Coronary artery (tissue), 2 donors: ENCODE measurements around the gene MCTP2.

Source experiments
- DNase-seq: peaks from one replicate; pipeline ENCODE4 v3.0.0-alpha.2; 2017; ENCODE audit warnings: low spot score
- H3K27ac ChIP-seq, 2 donors: fragments of 200-600 bp; sonication (generic); one replicate each; pipeline ENCODE4 v1.5.1; 2016 to 2019
- H3K4me3 ChIP-seq: fragments of 200-600 bp; sonication (generic); 2 replicates; pipeline ENCODE4 v1.5.1; 2016; ENCODE audit warnings: mild to moderate bottlenecking, moderate library complexity
- TF ChIP-seq, protein P1 (sequence below): fragments of 200-600 bp; sonication (generic); IDR thresholded peaks from one replicate; pipeline ENCODE4 v1.5.1; 2019; ENCODE audit warnings: antibody characterized with exemption

MCTP2 gene

DNA sequence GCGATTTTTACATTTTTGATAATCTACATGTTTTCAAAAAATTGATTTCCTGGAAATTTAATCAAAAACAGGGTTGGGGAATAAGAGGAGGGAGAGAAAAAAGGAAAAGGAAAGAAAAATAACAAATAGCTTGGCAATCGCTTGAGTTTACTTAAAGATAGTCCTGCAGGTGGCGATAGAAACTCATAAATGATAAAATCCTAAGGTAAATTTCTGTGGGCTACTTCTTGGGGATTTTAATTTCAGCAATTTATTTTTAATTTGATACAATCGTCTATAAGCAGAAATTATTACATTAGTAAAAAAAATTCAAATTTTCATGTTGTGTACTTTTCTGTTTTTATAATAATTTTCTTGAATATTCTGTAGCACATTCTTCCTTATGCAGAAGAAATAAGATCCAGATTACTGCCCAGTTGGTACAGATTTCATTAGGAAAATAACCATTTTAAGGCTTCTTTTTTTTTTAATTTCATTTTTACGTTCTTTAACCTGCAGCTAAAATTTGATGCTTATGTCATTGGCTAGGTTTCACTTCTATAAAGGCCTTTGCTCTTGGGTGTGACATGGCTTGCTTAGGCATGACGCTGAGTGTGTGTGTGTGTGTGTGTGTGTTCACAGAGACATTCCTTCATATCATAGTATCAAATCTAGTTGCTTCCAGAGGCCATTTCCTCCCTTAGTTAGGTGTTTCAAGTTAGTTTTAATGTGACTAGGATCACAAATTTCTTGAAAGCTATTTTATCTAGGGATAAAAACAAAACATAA is 181.8 kb downstream of the MCTP2 start:
- no peak for DNase-seq
- Histone ChIP-seq H3K4me3 (no peak overlapping the region), H3K27ac (no peak overlapping the region)
- TF ChIP-seq, protein P1, sequence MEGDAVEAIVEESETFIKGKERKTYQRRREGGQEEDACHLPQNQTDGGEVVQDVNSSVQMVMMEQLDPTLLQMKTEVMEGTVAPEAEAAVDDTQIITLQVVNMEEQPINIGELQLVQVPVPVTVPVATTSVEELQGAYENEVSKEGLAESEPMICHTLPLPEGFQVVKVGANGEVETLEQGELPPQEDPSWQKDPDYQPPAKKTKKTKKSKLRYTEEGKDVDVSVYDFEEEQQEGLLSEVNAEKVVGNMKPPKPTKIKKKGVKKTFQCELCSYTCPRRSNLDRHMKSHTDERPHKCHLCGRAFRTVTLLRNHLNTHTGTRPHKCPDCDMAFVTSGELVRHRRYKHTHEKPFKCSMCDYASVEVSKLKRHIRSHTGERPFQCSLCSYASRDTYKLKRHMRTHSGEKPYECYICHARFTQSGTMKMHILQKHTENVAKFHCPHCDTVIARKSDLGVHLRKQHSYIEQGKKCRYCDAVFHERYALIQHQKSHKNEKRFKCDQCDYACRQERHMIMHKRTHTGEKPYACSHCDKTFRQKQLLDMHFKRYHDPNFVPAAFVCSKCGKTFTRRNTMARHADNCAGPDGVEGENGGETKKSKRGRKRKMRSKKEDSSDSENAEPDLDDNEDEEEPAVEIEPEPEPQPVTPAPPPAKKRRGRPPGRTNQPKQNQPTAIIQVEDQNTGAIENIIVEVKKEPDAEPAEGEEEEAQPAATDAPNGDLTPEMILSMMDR = no peak

DNA sequence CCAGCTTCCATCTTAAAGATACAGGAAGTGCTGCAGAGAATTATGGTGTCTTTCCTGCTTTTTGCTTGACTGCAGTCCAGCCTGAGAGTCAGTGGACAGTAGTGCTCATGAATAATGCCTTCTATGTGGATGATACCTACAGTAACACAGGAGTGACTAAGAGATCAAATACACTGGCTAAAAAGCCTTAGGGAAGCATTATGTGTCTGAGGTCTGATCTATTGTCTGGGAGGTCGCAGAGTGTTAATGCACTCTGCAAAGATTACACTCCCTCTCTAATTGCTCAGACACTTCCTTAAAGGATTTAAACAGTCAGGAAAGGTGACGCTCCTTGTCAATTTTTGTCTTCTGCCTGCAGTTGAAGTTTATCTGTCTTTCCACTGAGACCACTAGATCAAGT is 183.6 kb downstream of the MCTP2 start:
- TF ChIP-seq, protein P1 = no peak
- H3K4me3 ChIP-seq = no peak overlapping the region
- no peak overlapping the region for H3K27ac ChIP-seq
- DNase-seq = no peak

DNA sequence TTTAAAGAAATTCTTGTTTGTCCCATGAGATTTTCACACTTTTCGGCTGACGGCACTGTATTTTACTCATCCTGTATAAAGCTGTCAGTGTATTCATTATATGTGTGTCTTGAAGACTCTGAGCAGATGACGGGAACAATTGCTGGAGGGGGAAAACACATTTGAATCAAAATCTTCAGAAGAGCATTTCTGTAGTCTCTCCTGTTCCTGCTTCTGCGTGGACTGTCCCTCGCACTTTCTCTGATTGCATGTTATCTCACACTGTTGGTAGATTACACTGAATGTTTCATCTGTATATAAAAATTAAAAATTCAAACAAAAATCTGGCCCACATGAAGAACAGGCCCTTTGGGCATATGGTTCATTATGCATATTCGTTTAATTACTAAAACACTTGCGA is 184.9 kb downstream of the MCTP2 start:
- no peak for DNase-seq
- no peak overlapping the region for H3K4me3 ChIP-seq
- TF ChIP-seq, protein P1 = no peak
- no peak overlapping the region for H3K27ac ChIP-seq

DNA sequence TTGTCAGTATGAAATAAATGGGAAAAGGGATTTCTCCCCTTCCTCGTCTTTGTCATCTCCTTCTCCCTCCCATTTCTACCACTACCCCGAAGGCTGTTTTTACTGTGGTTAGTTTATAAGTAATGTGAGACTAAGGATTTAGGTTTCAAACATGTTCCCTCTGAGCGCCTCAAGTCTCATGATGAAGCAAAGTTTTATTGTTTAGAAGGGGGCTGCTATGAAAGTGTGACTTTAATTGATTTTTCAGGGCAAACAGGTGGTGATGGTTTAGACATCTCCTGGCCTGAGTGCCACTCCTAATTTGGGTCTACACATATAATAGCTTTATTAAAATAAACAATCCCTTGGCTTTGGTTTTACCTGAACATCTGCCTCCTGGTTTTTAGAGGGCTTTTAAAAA is 185.5 kb downstream of the MCTP2 start:
- Histone ChIP-seq H3K27ac (no peak overlapping the region), H3K4me3 (no peak overlapping the region)
- DNase-seq = no peak
- TF ChIP-seq, protein P1 = no peak

DNA sequence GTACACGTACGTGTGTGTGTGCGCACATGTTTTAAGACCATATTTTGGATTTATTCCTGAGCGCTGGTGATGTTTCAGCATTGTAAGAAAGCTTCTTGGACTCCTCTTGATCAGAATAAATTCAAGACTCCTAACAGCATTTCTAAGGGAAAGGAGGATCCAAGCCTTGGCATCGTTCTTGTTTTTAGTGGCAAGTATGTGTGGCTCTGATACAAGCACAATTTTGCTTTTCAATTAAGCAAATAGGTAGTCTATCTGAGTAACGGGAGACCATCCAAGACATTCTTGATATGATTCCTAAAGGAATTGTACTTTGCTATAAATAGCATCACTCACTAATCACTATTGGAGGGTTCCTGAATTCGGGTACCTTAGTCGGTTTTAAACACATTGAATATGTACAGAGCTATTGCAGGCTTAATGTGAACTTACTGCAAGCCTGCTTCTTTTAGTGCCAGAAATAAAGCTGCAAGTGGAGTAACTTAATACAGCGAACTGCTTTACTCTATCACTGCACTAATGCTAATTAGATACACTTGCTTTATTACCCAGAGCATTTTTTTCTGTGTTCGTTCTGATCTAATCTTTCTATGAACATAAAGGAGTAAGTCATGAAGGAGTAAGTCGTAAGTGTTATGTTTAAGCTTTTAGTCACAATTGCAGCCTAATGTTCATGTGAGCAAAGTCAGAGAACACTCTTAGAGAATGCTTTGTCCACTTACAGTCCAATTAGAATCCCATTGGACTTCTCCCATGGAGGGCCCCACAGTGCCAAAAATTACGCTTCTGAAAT is 186.3 kb downstream of the MCTP2 start:
- Histone ChIP-seq H3K4me3 (no peak overlapping the region), H3K27ac (no peak overlapping the region)
- DNase-seq = no peak
- TF ChIP-seq, protein P1 = no peak

DNA sequence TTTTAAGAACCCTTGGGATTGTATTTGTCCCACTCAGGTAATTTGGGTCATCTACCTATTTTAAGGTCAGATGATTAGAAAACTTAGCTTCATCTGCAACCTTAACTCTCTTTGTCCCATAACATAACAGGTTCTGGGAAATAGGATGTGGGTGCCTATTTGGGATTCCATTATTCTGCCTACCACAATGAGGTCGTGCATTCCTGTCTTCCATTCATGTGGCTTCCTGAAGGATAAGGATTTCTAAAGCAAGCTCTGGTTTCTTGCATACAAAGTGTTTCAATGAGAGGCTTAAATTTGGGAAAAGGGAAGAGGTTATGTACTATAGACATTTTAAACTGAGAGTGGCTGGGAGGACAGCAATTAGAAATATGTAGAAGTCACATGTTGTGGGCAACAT is 190.3 kb downstream of the MCTP2 start:
- TF ChIP-seq, protein P1 = no peak
- no peak for DNase-seq
- H3K27ac ChIP-seq = no peak overlapping the region
- no peak overlapping the region for H3K4me3 ChIP-seq
